ENCODE data around the gene CYP39A1.
"Not testable (repeated sequence)": the region's sequence is repeated elsewhere in the genome, so short reads cannot be mapped to it uniquely, and the experiment has no call there.

CYP39A1 gene

GRCh38 chr6:46648108-46648507 lies 4.5 kb downstream of the CYP39A1 start:
- not testable (repeated sequence) for DNase-seq

DNA sequence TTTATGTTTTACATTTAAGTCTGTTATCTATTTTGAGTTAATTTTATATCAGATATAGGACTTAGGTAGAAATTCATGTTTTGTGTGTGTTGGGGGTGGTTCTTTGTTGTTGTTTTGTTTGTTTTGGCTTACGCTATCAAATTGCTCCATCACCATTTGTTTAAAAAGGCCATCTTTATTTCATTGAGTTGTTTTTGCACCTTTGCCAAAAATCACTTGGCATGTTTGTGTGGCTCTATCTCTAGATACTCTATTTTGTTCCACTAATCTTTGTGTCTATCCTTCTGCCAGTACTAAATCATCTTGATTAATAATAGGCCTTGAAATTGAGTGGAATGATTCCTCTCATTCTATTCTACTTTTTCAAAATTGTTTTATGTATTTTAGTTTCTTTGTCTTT lies 7.4 kb downstream of the CYP39A1 start:
- no peak for DNase-seq

GRCh38 chr6:46642928-46643751 lies 9.5 kb downstream of the CYP39A1 start:
- no peak for DNase-seq

- DNase-seq: no peak
Measured at GRCh38 chr6:46638650-46639049, 14.0 kb downstream of the CYP39A1 start.

GRCh38 chr6:46637933-46638332 lies 14.7 kb downstream of the CYP39A1 start:
- no peak for DNase-seq

DNA sequence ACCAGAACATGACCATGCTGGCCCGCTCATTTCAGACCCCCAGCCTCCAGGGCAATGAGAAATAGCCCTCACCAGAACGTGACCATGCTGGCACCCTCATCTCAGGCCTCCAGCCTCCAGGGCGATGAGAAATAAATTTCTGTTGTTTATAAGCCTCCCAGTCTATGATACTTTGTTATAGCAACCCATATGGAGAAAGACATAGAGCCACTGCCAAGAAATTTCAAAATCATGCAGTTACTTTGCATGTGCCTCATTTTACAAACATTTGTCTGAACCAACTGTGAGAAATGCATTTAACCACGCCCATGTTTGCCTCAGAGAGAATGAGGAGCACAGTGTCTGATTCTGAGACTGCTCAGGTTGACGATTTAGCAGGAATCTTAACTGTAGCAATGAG lies 15.5 kb downstream of the CYP39A1 start:
- DNase-seq: no peak

DNA sequence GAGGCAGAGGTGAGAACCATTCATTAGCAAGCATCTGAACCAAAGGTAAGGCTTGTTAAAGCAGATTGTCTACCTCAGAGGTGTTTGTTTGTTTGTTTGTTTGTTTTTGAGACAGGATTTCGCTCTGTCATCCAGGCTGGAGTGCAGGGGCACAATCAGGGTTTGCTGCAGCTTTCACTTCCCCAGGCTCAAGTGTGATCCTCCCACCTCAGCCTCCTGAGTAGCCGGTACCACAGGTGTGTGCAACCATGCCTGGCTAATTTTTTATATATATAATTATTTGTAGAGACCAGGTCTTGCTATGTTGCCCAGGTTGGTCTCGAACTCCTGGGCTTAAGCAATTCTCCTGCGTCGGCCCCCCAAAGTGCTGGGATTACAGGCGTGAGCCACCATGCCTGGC lies 17.2 kb downstream of the CYP39A1 start:
- DNase-seq: no peak

- no peak for DNase-seq
Measured at GRCh38 chr6:46632053-46632452, 20.6 kb downstream of the CYP39A1 start.

- no peak for DNase-seq
Measured at GRCh38 chr6:46629691-46630090, 22.9 kb downstream of the CYP39A1 start.

- no peak for DNase-seq
Measured at GRCh38 chr6:46628976-46629375, 23.6 kb downstream of the CYP39A1 start.

- no peak for DNase-seq
Measured at GRCh38 chr6:46628498-46628897, 24.1 kb downstream of the CYP39A1 start.

DNA sequence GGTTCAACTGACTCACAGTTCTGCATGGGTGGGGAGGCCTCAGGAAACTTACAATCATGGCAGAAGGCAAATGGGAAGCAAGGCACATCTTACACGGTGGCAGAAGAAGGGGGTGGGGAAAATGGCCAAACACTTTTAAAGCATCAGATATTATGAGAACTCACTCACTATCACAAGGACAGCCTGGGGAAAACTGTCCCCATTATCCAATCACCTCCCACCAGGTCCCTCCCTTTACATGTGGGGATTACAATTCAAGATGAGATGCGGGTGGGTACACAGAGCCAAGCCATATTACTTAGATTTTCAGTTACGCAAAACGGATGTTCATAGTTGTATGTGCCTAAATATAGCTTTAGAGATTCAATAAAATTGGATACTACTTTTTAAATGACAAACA lies 25.6 kb downstream of the CYP39A1 start:
- DNase-seq: no peak

- no peak for DNase-seq
Measured at GRCh38 chr6:46626228-46626909, 26.2 kb downstream of the CYP39A1 start.

DNA sequence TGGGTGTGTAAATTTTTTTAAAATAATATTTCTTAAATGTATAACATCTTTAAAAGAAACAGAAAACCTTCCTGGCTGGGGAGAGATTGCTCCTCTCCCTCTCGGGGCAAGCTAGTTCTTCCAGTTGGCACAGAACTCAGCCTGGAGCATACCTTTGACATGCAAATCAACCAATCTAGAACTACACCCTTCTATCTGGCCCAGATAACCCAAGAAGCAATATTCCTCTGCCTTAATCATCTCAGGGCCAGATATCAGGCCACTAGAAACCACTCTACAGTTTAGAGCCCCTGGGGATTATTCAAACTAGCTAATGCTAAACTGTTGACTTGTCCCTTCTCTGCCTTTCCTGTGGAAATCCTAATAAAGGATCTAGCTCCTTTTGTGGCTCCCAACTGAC lies 33.9 kb downstream of the CYP39A1 start:
- DNase-seq: no peak

- DNase-seq: no peak
Measured at GRCh38 chr6:46612645-46613044, 40.0 kb downstream of the CYP39A1 start.

DNA sequence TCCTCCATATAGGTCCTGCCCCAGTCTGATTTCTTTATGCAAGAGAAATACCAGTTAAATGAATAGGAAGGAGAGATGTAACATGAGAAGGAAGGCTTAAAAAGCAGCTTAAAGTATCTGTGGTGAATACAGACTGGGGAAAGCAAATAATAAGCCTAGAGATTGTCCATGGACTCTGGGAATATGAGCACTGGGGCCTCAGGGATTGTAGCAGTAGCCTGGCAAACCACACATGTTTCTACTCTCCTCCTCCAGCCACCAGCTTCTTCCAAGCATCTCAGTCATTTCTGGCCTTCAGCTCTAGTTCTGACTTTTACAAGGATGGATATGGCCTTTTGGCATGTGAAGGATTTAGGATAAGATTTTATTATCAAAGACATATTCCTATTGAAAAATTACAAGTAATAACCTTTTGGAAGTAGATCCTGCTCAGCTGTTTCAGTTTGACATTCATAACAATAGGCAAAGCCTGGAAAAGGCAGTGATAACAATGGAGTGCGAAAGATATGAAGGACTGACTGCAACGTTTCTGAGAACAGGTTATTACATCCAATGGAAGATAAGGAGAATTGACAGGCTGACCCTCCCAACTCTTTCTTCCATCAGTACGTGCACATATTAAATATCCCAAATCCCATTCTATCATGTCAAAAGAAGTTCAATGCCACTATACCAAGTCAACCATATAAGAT lies 41.6 kb downstream of the CYP39A1 start:
- no peak for DNase-seq

- DNase-seq: no peak
Measured at GRCh38 chr6:46606338-46606737, 46.3 kb downstream of the CYP39A1 start.

DNA sequence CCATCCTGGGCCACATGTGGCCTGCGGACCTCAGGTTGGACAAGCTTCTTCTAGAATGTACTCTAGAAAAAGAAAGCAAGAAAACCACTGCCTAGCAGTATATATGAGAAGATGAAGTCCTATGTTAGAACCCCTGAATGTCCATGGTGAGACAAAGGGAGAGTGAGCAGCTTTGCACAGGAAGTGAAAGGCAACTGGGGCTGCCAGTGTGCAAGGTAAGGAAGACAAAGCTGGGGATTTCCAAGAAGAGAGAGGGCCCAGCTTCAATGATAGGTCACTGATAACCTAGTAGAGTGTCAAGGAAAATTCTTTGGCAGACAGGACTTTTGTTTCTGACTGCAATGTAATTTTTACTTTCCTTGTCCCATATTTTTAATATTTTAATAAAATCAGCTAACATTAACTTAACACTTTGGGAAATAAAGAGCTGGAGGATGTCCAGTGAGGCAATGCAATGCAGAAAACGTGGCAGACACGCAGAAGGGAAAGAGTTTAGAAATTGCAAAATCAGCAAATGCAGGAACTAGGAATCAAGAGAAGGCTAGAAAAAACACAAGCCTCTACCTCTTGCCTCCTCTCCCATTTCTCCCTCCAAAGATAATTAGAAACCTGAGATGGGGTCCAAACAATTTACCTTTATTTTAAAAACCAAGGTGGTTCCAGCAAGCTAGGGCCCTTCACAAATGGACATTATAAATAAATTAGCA lies 47.4 kb downstream of the CYP39A1 start:
- no peak for DNase-seq

DNA sequence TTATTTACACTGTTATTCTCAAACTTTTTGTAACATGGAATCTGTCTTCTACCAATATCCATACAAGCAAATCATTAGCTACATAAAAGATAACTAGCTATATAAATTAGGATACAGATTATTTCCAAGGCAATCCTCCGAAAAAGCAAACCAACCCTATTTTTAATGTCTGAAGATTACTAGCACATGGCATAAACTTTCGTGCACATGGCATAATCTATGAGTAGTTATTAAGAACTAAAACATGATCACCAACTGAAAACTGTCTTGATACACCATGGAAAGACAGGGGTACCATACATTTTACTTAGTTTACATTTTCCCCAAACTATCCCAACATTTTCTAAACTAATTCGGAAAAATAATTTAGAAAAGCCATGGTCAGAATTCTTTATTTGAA lies 54.4 kb downstream of the CYP39A1 start:
- DNase-seq: no peak

DNA sequence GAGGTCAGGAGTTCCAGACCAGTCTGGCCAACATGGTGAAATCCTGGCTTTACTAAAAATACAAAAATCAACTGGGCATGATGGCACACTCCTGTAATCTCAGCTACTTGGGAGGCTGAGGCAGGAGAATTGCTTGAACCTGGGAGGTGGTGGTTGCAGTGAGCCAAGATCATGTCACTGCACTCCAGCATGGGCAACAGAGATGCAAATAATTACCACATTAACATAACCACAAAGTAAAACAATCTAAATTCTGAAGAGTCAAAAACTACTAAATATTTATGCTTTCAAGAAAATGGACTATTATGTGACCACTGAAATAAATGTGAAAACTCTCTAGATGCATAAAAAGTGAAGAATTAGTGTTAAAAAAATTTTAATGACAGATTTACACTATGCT lies 59.9 kb downstream of the CYP39A1 start:
- no peak for DNase-seq

GRCh38 chr6:46592046-46592445 lies 60.6 kb downstream of the CYP39A1 start:
- no peak for DNase-seq

DNA sequence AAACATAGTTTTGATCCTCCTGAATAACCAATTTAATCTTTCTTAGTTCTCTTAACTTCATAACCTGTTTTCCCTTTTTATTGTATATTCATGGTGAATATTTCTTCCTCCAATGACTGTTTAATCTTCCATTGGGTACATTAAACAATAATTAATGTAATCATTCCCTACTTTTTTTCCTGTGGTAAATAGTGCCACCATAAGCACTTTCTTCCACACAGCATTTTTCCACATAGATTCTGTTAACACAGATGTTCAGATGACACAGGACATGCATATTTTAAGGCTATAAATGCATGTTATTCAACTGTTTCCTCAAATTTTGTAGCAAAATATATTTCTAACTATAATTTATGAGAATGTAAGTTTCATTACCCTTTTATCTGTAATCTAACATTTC lies 61.9 kb downstream of the CYP39A1 start:
- DNase-seq: no peak

- no peak for DNase-seq
Measured at GRCh38 chr6:46586906-46587305, 65.7 kb downstream of the CYP39A1 start.

Data from T1000 (cell line).